PC-9 (cell line): ENCODE measurements around the gene OVCH2. TPM values are rescaled to one million over a fixed set of nuclear protein-coding genes. Genes with fewer than 3 reads are reported as not detected.

Experiments
- BruUV-seq: library from RNA; stranded (reverse); fragments of 400-500 nt; replicated peaks from 2 replicates; lab custom pipeline; 2021; lab: Mats Ljungman, UMichigan
- CTCF ChIA-PET: fragments of 300-600 bp; sonication (Branson Sonifier 250); formaldehyde crosslinking; loops from one replicate; lab custom pipeline; 2022; ENCODE audit warnings: antibody characterized with exemption; lab: Charles Lee
- POLR2A ChIA-PET: fragments of 300-600 bp; sonication (Branson Sonifier 250); formaldehyde crosslinking; loops from one replicate; lab custom pipeline; 2022; ENCODE audit warnings: antibody characterized with exemption; ENCODE audit not compliant: unreplicated experiment; lab: Charles Lee
- DNase-seq, 2 experiments: peaks; one replicate each; pipeline versions ENCODE4 v3.0.0 to v3.0.0-alpha.2; 2015 to 2022; ENCODE audit warnings: mixed read lengths in 1 of 2
- H2AFZ ChIP-seq: fragments of 200-600 bp; sonication (generic); 2 replicates; pipeline ENCODE4 v1.8.1; 2017; ENCODE audit warnings: antibody characterized with exemption
- H3F3A ChIP-seq: fragments of 200-600 bp; sonication (generic); 2 replicates; pipeline ENCODE4 v1.8.1; 2017; ENCODE audit warnings: antibody characterized with exemption, mild to moderate bottlenecking, low read depth; ENCODE audit not compliant: insufficient read depth
- H3K27ac ChIP-seq: fragments of 200-600 bp; sonication (generic); 2 replicates; pipeline ENCODE4 v1.6.1; 2016; ENCODE audit warnings: mixed run types
- H3K27me3 ChIP-seq: fragments of 200-600 bp; sonication (generic); 2 replicates; pipeline ENCODE4 v1.6.1; 2016; ENCODE audit warnings: low read depth, mixed run types; ENCODE audit not compliant: insufficient read depth
- H3K36me3 ChIP-seq: fragments of 200-600 bp; sonication (generic); 2 replicates; pipeline ENCODE4 v1.6.1; 2016; ENCODE audit warnings: low read depth, mixed run types
- H3K4me1 ChIP-seq: fragments of 200-600 bp; sonication (generic); replicated peaks from 2 replicates; pipeline ENCODE4 v1.6.1; 2016; ENCODE audit warnings: mixed run types; ENCODE audit not compliant: insufficient read depth
- H3K4me2 ChIP-seq: fragments of 200-600 bp; sonication (generic); 2 replicates; pipeline ENCODE4 v1.6.1; 2017; ENCODE audit warnings: mixed run types
- H3K4me3 ChIP-seq: fragments of 200-600 bp; sonication (generic); 2 replicates; pipeline ENCODE4 v1.6.1; 2016; ENCODE audit warnings: mixed run types
- H3K79me2 ChIP-seq: fragments of 200-600 bp; sonication (generic); 2 replicates; pipeline ENCODE4 v1.6.1; 2017; ENCODE audit warnings: low read depth, mixed run types
- H3K9me2 ChIP-seq: fragments of 200-600 bp; sonication (generic); 2 replicates; pipeline ENCODE4 v1.8.1; 2017; ENCODE audit warnings: mild to moderate bottlenecking; ENCODE audit not compliant: insufficient read depth
- H3K9me3 ChIP-seq: fragments of 200-600 bp; sonication (generic); 2 replicates; pipeline ENCODE4 v1.8.1; 2016; ENCODE audit warnings: low read depth; ENCODE audit not compliant: insufficient read depth
- H4K20me1 ChIP-seq: fragments of 200-600 bp; sonication (generic); 2 replicates; pipeline ENCODE4 v1.8.1; 2017; ENCODE audit not compliant: insufficient read depth
- CTCF ChIP-seq: fragments of 200-600 bp; sonication (generic); conservative IDR thresholded peaks from 2 replicates; pipeline ENCODE4 v1.6.1; 2017; ENCODE audit warnings: mixed run types, antibody characterized with exemption, mild to moderate bottlenecking, moderate library complexity
- EZH2 ChIP-seq: fragments of 200-600 bp; sonication (generic); IDR thresholded peaks from 2 replicates; pipeline ENCODE4 v1.8.0; 2017; ENCODE audit warnings: antibody characterized with exemption, low read depth
- intact Hi-C: fragments of 100-400 bp; cut with micrococcal nuclease; formaldehyde crosslinking; loops from one replicate; pipeline ENCODE4 v1.10.0; 2022; ENCODE audit not compliant: unreplicated experiment
- total RNA-seq: library from RNA; stranded (reverse); gene quantifications from 2 replicates; pipeline ENCODE4 v1.2.3, GENCODE V29; 2021

The OVCH2 gene
- total RNA-seq, 1 experiment from 2014 or later: 4.8 TPM

- Histone ChIP-seq H3K4me1 (no peaks in the 10 kb centered on the region), H3K79me2 (no peaks in the 10 kb centered on the region), H3K36me3 (no peaks in the 10 kb centered on the region), H3K4me2 (no peak overlapping the region), H3F3A (no peaks in the 10 kb centered on the region), H3K27ac (no peak overlapping the region), H3K9me2 (no peaks in the 10 kb centered on the region), H3K27me3 (no peaks in the 10 kb centered on the region), H3K4me3 (no peak overlapping the region), H3K9me3 (no peaks in the 10 kb centered on the region), H2AFZ (no peak overlapping the region), H4K20me1 (no peaks in the 10 kb centered on the region)
- POLR2A ChIA-PET: no interaction called here
- no TSS peak for BruUV-seq
- CTCF ChIA-PET: no interaction called here
- no peak for TF ChIP-seq EZH2
- no peak for TF ChIP-seq CTCF
- intact Hi-C loops: no loop called here
- no peak for DNase-seq
Observed at GRCh38 chr11:7648264-7648663, 58.0 kb downstream of the OVCH2 start.

- POLR2A ChIA-PET: no interaction called here
- Histone ChIP-seq H3K79me2 (no peaks in the 10 kb centered on the region), H3K9me3 (no peaks in the 10 kb centered on the region), H3K27me3 (no peaks in the 10 kb centered on the region), H3K9me2 (no peaks in the 10 kb centered on the region), H3K4me3 (no peak overlapping the region), H2AFZ (no peak overlapping the region), H3K4me1 (0 out of 2 replicates have a peak, but pooled peaks cover 4% of the 10 kb centered on the region), H3F3A (no peaks in the 10 kb centered on the region), H3K4me2 (no peak overlapping the region), H3K27ac (no peak overlapping the region), H3K36me3 (no peaks in the 10 kb centered on the region), H4K20me1 (no peaks in the 10 kb centered on the region)
- BruUV-seq: no TSS peak
- CTCF ChIA-PET: interaction anchor here (0.7 kb wide), 1 partner anchor 76 kb away, joined by 3 read pairs; no protein-coding TSS in a partner anchor
- intact Hi-C loops: no loop called here
- TF ChIP-seq EZH2 (no peak), CTCF (no peak)
- DNase-seq: no peak
Observed at GRCh38 chr11:7646866-7647265, 59.4 kb downstream of the OVCH2 start.

GRCh38 chr11:7645206-7645605 is 61.1 kb downstream of the OVCH2 start:
- CTCF ChIA-PET: no interaction called here

More at GRCh38 chr11:7645206-7645605, 61.1 kb downstream of the OVCH2 start:
- TF ChIP-seq EZH2 (no peak), CTCF (no peak)
- Histone ChIP-seq H3K4me3 (no peak overlapping the region), H3K27ac (no peak overlapping the region), H3K79me2 (no peaks in the 10 kb centered on the region), H3K4me2 (no peak overlapping the region), H3K36me3 (no peaks in the 10 kb centered on the region), H3K4me1 (0 out of 2 replicates have a peak, but pooled peaks cover 4% of the 10 kb centered on the region), H3K27me3 (no peaks in the 10 kb centered on the region), H2AFZ (no peak overlapping the region), H4K20me1 (no peaks in the 10 kb centered on the region), H3F3A (no peaks in the 10 kb centered on the region), H3K9me2 (no peaks in the 10 kb centered on the region), H3K9me3 (no peaks in the 10 kb centered on the region)
- POLR2A ChIA-PET: no interaction called here
- BruUV-seq: no TSS peak
- no peak for DNase-seq
- intact Hi-C loops: no loop called here
